A673 (cell line): ENCODE results near the gene TMEM238. TPM values are rescaled to one million over a fixed set of nuclear protein-coding genes. Genes with fewer than 3 reads are reported as not detected.

ENCODE experiments used
- BruUV-seq: library from RNA; stranded (reverse); fragments of 400-500 nt; replicated peaks from 2 replicates; lab custom pipeline; 2021; lab: Mats Ljungman, UMichigan
- CTCF ChIA-PET: fragments of 300-600 bp; sonication (Branson Sonifier 250); formaldehyde crosslinking; loops from one replicate; lab custom pipeline; 2022; ENCODE audit warnings: antibody characterized with exemption; lab: Charles Lee
- POLR2A ChIA-PET: fragments of 300-600 bp; sonication (Branson Sonifier 250); formaldehyde crosslinking; loops from one replicate; lab custom pipeline; 2022; ENCODE audit warnings: antibody characterized with exemption; ENCODE audit not compliant: low non-redundant PET; lab: Charles Lee
- DNase-seq: peaks from one replicate; pipeline ENCODE4 v3.0.0-alpha.2; 2015; ENCODE audit warnings: low spot score
- H3K27ac ChIP-seq: fragments of 200-600 bp; sonication (generic); 2 replicates; pipeline ENCODE4 v1.5.1; 2016; ENCODE audit warnings: mixed run types, low read depth, mild to moderate bottlenecking, mixed read lengths, antibody characterized with exemption, low read length; ENCODE audit not compliant: poor library complexity, severe bottlenecking
- H3K27me3 ChIP-seq: fragments of 200-600 bp; sonication (generic); replicated peaks from 2 replicates; pipeline ENCODE4 v1.6.1; 2017; ENCODE audit warnings: mixed run types, low read depth, mild to moderate bottlenecking, mixed read lengths, antibody characterized with exemption, low read length; ENCODE audit not compliant: insufficient read depth, poor library complexity
- H3K36me3 ChIP-seq: fragments of 200-600 bp; sonication (generic); 2 replicates; pipeline ENCODE4 v1.6.1; 2016; ENCODE audit warnings: mixed run types, mild to moderate bottlenecking, mixed read lengths, antibody characterized with exemption, low read length; ENCODE audit not compliant: insufficient read depth, poor library complexity, severe bottlenecking
- H3K4me1 ChIP-seq: fragments of 200-600 bp; sonication (generic); 2 replicates; pipeline ENCODE4 v1.6.1; 2017; ENCODE audit warnings: mixed run types, mild to moderate bottlenecking, mixed read lengths, antibody characterized with exemption, low read length; ENCODE audit not compliant: insufficient read depth, poor library complexity, severe bottlenecking
- H3K4me3 ChIP-seq: fragments of 200-600 bp; sonication (generic); 2 replicates; pipeline ENCODE4 v1.5.1; 2016; ENCODE audit warnings: low read depth, mixed run types, mild to moderate bottlenecking, mixed read lengths, low read length; ENCODE audit not compliant: poor library complexity, severe bottlenecking
- H3K9me3 ChIP-seq: fragments of 200-600 bp; sonication (generic); 2 replicates; pipeline ENCODE4 v1.6.1; 2016; ENCODE audit warnings: mixed run types, low read depth, mild to moderate bottlenecking, mixed read lengths, antibody characterized with exemption, low read length; ENCODE audit not compliant: poor library complexity, severe bottlenecking
- EZH2 ChIP-seq: fragments of 200-600 bp; sonication (generic); IDR thresholded peaks from 2 replicates; pipeline ENCODE4 v1.6.1; 2017; ENCODE audit warnings: borderline replicate concordance, low read depth, mild to moderate bottlenecking, mixed read lengths, antibody characterized with exemption, low read length; ENCODE audit not compliant: poor library complexity, severe bottlenecking
- intact Hi-C: fragments of 100-400 bp; cut with micrococcal nuclease; formaldehyde crosslinking; loops from one replicate; pipeline ENCODE4 v1.10.0; 2022; ENCODE audit not compliant: unreplicated experiment
- total RNA-seq: library from RNA; stranded (reverse); gene quantifications from 2 replicates; pipeline ENCODE4 v1.2.3, GENCODE V29; 2021
- TF ChIP-seq, protein P1 (sequence below): fragments of 300-800, 200-600 bp; sonication (generic); conservative IDR thresholded peaks from 2 replicates; pipeline ENCODE4 v1.5.1; 2017; ENCODE audit warnings: low read depth, mild to moderate bottlenecking, antibody characterized with exemption, low read length, moderate library complexity, mixed read lengths

Gene TMEM238
- total RNA-seq, 1 experiment from 2014 or later = 0.69 TPM

DNA sequence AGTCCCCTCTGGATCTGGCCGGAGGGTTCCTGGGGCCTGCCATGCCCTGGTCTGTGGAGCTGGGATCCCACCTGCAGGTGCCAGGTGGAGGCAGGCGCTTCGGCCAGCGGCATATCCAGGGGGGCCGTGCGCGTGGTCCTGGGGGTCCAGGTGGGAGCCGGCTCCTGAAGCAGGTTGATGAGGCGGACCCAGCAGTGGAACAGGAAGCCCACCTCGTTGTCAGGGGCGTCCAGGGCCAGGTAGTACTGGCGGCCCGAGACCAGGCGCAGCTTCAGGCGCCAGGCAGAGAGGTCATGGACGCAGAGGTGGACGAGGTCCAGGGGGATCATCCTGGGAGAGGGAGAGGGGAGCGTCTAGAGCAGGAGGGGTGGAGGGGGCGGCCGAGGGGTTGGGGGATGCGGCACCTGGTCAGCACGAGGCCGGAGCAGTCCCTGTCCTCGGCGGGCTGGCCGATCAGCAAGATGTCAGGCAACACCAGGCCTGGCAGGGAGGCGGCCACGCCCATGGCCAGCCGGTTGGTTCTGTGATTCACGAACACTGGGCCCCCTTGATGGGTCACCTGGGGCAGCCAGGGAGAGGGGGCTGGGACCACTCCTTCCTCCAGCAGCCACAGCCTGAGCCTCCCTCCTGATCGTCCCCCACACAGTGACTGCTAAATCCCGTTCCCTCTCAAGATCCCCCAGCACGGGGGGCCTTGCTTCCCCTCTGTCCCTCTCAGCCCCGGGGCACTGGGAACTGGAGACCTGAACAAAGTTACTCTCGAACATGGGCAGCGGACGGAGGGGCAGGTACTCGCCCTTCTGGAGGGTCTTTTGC lies 21.7 kb downstream of the TMEM238 start:
- Histone ChIP-seq H3K36me3 (no peaks in the 10 kb centered on the region), H3K27ac (no peak overlapping the region), H3K4me3 (no peak overlapping the region), H3K4me1 (no peaks in the 10 kb centered on the region), H3K9me3 (no peaks in the 10 kb centered on the region), H3K27me3 (no peaks in the 10 kb centered on the region)
- no peak for DNase-seq
- ChIA-PET CTCF (no interaction called here), POLR2A (no interaction called here)
- no TSS peak for BruUV-seq
- intact Hi-C loops = no loop called here
- TF ChIP-seq, protein P1, sequence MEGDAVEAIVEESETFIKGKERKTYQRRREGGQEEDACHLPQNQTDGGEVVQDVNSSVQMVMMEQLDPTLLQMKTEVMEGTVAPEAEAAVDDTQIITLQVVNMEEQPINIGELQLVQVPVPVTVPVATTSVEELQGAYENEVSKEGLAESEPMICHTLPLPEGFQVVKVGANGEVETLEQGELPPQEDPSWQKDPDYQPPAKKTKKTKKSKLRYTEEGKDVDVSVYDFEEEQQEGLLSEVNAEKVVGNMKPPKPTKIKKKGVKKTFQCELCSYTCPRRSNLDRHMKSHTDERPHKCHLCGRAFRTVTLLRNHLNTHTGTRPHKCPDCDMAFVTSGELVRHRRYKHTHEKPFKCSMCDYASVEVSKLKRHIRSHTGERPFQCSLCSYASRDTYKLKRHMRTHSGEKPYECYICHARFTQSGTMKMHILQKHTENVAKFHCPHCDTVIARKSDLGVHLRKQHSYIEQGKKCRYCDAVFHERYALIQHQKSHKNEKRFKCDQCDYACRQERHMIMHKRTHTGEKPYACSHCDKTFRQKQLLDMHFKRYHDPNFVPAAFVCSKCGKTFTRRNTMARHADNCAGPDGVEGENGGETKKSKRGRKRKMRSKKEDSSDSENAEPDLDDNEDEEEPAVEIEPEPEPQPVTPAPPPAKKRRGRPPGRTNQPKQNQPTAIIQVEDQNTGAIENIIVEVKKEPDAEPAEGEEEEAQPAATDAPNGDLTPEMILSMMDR = no peak
- no peak for TF ChIP-seq EZH2

DNA sequence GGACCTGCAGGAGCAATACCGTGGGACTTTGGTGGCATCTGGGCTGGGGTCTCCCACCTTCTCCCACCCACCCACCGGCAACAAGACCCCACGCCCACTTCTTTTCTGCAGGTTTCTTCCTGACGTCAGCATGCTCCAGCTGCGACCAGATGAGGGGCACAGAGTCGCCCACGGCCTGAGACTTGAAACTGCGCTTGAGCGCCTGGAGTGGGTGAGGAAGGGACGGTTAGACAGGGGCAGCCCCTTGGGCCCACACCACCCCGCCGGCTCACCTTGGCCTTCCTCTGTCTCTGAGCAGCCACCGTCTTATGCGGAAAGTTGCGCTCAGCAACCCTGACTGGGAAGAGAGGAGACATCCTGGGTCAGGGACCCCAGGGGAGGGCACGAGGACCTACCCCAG lies 23.2 kb downstream of the TMEM238 start:
- Histone ChIP-seq H3K4me1 (no peaks in the 10 kb centered on the region), H3K27ac (no peak overlapping the region), H3K27me3 (peaks cover under 1% of the 10 kb centered on the region), H3K36me3 (no peaks in the 10 kb centered on the region), H3K4me3 (no peak overlapping the region), H3K9me3 (no peaks in the 10 kb centered on the region)
- ChIA-PET POLR2A (no interaction called here), CTCF (no interaction called here)
- BruUV-seq = no TSS peak
- intact Hi-C loops = no loop called here
- no peak for DNase-seq
- TF ChIP-seq, protein P1 = no peak
- no peak for TF ChIP-seq EZH2

GRCh38 chr19:55358943-55359908 lies 24.9 kb downstream of the TMEM238 start:
- no peaks in the 10 kb centered on the region for H3K36me3 ChIP-seq
- H3K4me1 ChIP-seq = peaks cover 5% of the 10 kb centered on the region
- intact Hi-C loops = no loop called here
- ChIA-PET POLR2A (no interaction called here), CTCF (interaction anchor here (0.6 kb wide), 1 partner anchor 114 kb away, joined by 8 read pairs; no protein-coding TSS in a partner anchor)
- no peak overlapping the region for H3K27ac ChIP-seq
- TF ChIP-seq, protein P1 = no peak
- no peak for TF ChIP-seq EZH2
- no peaks in the 10 kb centered on the region for H3K9me3 ChIP-seq
- H3K27me3 ChIP-seq = peaks cover 15% of the 10 kb centered on the region
- DNase-seq = no peak
- H3K4me3 ChIP-seq = no peak overlapping the region
- no TSS peak for BruUV-seq
